PC-9 (cell line): ENCODE results near the gene SLC7A14. TPM values are rescaled to one million over a fixed set of nuclear protein-coding genes. Genes with fewer than 3 reads are reported as not detected.
A peak's percentile ranks its signal among the peaks of the same experiment; 100 is the strongest.

Experiments used
- BruUV-seq: library from RNA; stranded (reverse); fragments of 400-500 nt; replicated peaks from 2 replicates; lab custom pipeline; 2021; lab: Mats Ljungman, UMichigan
- CTCF ChIA-PET: fragments of 300-600 bp; sonication (Branson Sonifier 250); formaldehyde crosslinking; loops from one replicate; lab custom pipeline; 2022; ENCODE audit warnings: antibody characterized with exemption; lab: Charles Lee
- POLR2A ChIA-PET: fragments of 300-600 bp; sonication (Branson Sonifier 250); formaldehyde crosslinking; loops from one replicate; lab custom pipeline; 2022; ENCODE audit warnings: antibody characterized with exemption; ENCODE audit not compliant: unreplicated experiment; lab: Charles Lee
- DNase-seq, 2 experiments: peaks; one replicate each; pipeline versions ENCODE4 v3.0.0 to v3.0.0-alpha.2; 2015 to 2022; ENCODE audit warnings: mixed read lengths in 1 of 2
- H2AFZ ChIP-seq: fragments of 200-600 bp; sonication (generic); 2 replicates; pipeline ENCODE4 v1.8.1; 2017; ENCODE audit warnings: antibody characterized with exemption
- H3F3A ChIP-seq: fragments of 200-600 bp; sonication (generic); 2 replicates; pipeline ENCODE4 v1.8.1; 2017; ENCODE audit warnings: antibody characterized with exemption, mild to moderate bottlenecking, low read depth; ENCODE audit not compliant: insufficient read depth
- H3K27ac ChIP-seq: fragments of 200-600 bp; sonication (generic); 2 replicates; pipeline ENCODE4 v1.6.1; 2016; ENCODE audit warnings: mixed run types
- H3K27me3 ChIP-seq: fragments of 200-600 bp; sonication (generic); 2 replicates; pipeline ENCODE4 v1.6.1; 2016; ENCODE audit warnings: low read depth, mixed run types; ENCODE audit not compliant: insufficient read depth
- H3K36me3 ChIP-seq: fragments of 200-600 bp; sonication (generic); 2 replicates; pipeline ENCODE4 v1.6.1; 2016; ENCODE audit warnings: low read depth, mixed run types
- H3K4me1 ChIP-seq: fragments of 200-600 bp; sonication (generic); replicated peaks from 2 replicates; pipeline ENCODE4 v1.6.1; 2016; ENCODE audit warnings: mixed run types; ENCODE audit not compliant: insufficient read depth
- H3K4me2 ChIP-seq: fragments of 200-600 bp; sonication (generic); 2 replicates; pipeline ENCODE4 v1.6.1; 2017; ENCODE audit warnings: mixed run types
- H3K4me3 ChIP-seq: fragments of 200-600 bp; sonication (generic); 2 replicates; pipeline ENCODE4 v1.6.1; 2016; ENCODE audit warnings: mixed run types
- H3K79me2 ChIP-seq: fragments of 200-600 bp; sonication (generic); 2 replicates; pipeline ENCODE4 v1.6.1; 2017; ENCODE audit warnings: low read depth, mixed run types
- H3K9me2 ChIP-seq: fragments of 200-600 bp; sonication (generic); 2 replicates; pipeline ENCODE4 v1.8.1; 2017; ENCODE audit warnings: mild to moderate bottlenecking; ENCODE audit not compliant: insufficient read depth
- H3K9me3 ChIP-seq: fragments of 200-600 bp; sonication (generic); 2 replicates; pipeline ENCODE4 v1.8.1; 2016; ENCODE audit warnings: low read depth; ENCODE audit not compliant: insufficient read depth
- H4K20me1 ChIP-seq: fragments of 200-600 bp; sonication (generic); 2 replicates; pipeline ENCODE4 v1.8.1; 2017; ENCODE audit not compliant: insufficient read depth
- EZH2 ChIP-seq: fragments of 200-600 bp; sonication (generic); IDR thresholded peaks from 2 replicates; pipeline ENCODE4 v1.8.0; 2017; ENCODE audit warnings: antibody characterized with exemption, low read depth
- intact Hi-C: fragments of 100-400 bp; cut with micrococcal nuclease; formaldehyde crosslinking; loops from one replicate; pipeline ENCODE4 v1.10.0; 2022; ENCODE audit not compliant: unreplicated experiment
- total RNA-seq: library from RNA; stranded (reverse); gene quantifications from 2 replicates; pipeline ENCODE4 v1.2.3, GENCODE V29; 2021
- TF ChIP-seq, protein P1 (sequence below): fragments of 200-600 bp; sonication (generic); conservative IDR thresholded peaks from 2 replicates; pipeline ENCODE4 v1.6.1; 2017; ENCODE audit warnings: mixed run types, antibody characterized with exemption, mild to moderate bottlenecking, moderate library complexity

The SLC7A14 gene
- total RNA-seq, 1 experiment from 2014 or later, result not detected

DNA sequence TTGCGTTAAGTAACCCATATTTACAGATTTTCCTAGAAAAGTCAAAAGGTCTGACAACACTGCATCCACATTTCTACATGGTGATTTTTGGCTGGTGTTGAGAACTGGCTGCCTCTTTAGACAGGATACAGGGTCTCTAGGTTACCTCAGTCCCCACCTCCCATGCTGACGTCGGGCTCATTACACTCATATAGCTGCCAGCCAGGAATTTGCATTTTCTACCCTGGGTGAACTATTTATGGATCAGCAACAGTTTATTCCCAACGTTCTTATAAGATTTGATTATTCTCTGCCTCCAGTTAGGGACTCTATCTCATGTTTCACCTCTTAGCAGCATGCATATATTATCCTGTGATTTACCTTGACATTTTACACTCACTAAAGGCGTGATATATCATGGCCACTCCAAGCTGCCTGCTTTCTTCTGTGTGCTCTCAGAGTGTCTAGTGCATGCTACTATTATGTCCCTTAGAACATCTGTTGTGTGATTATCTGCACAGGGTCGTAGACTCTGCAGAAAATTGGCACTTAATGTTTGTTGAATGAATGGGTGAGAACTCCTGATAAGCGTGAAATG lies 118.2 kb downstream of the SLC7A14 start:
- POLR2A ChIA-PET, result interaction anchor here (0.7 kb wide), 1 partner anchor 494 kb away, joined by 5 read pairs; no protein-coding TSS in a partner anchor
- no peak overlapping the region for H3K27ac ChIP-seq
- intact Hi-C loops, result no loop called here
- CTCF ChIA-PET, result no interaction called here
- H3K9me2 ChIP-seq, result no peaks in the 10 kb centered on the region
- no TSS peak for BruUV-seq
- H3K4me1 ChIP-seq, result peaks cover 29% of the 10 kb centered on the region
- H3K4me3 ChIP-seq, result no peak overlapping the region
- no peaks in the 10 kb centered on the region for H3K36me3 ChIP-seq
- no peaks in the 10 kb centered on the region for H3K79me2 ChIP-seq
- H2AFZ ChIP-seq, result no peak overlapping the region
- H3K4me2 ChIP-seq, result no peak overlapping the region
- H3K27me3 ChIP-seq, result no peaks in the 10 kb centered on the region
- DNase-seq, result peak in 1 of 2 experiments; percentile 21
- H3F3A ChIP-seq, result peaks cover 13% of the 10 kb centered on the region
- H4K20me1 ChIP-seq, result no peaks in the 10 kb centered on the region
- H3K9me3 ChIP-seq, result no peaks in the 10 kb centered on the region
- TF ChIP-seq, protein P1, sequence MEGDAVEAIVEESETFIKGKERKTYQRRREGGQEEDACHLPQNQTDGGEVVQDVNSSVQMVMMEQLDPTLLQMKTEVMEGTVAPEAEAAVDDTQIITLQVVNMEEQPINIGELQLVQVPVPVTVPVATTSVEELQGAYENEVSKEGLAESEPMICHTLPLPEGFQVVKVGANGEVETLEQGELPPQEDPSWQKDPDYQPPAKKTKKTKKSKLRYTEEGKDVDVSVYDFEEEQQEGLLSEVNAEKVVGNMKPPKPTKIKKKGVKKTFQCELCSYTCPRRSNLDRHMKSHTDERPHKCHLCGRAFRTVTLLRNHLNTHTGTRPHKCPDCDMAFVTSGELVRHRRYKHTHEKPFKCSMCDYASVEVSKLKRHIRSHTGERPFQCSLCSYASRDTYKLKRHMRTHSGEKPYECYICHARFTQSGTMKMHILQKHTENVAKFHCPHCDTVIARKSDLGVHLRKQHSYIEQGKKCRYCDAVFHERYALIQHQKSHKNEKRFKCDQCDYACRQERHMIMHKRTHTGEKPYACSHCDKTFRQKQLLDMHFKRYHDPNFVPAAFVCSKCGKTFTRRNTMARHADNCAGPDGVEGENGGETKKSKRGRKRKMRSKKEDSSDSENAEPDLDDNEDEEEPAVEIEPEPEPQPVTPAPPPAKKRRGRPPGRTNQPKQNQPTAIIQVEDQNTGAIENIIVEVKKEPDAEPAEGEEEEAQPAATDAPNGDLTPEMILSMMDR, result no peak
- TF ChIP-seq EZH2, result no peak

DNA sequence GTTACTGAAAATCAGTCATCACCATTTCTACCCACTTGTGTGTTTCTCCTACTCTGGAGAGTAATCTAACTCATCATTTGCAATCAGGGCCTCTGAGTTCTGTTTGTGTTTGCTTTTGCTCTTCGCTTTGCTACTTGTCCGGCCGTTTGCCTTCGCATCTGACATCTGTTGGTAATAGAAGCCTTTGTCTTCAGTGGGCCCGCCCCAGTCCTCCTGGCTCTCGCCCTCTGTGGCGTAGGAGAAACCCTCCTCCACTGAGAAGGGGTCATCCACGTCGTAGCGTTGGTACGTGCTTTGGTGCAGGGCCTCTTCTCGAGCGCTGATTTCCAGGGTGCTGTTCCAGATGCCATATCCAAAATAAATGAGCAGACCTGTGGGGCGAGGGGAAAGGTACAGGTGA lies 118.9 kb downstream of the SLC7A14 start:
- intact Hi-C loops, result no loop called here
- Histone ChIP-seq H3K36me3 (no peaks in the 10 kb centered on the region), H3K4me2 (no peak overlapping the region), H3K4me1 (peaks cover 29% of the 10 kb centered on the region), H3K9me3 (no peaks in the 10 kb centered on the region), H3K27me3 (no peaks in the 10 kb centered on the region), H3F3A (peaks cover 13% of the 10 kb centered on the region), H4K20me1 (no peaks in the 10 kb centered on the region), H3K4me3 (no peak overlapping the region), H3K27ac (no peak overlapping the region), H2AFZ (no peak overlapping the region), H3K9me2 (no peaks in the 10 kb centered on the region), H3K79me2 (no peaks in the 10 kb centered on the region)
- BruUV-seq, result no TSS peak
- TF ChIP-seq EZH2, result no peak
- TF ChIP-seq, protein P1, result no peak
- ChIA-PET CTCF (no interaction called here), POLR2A (interaction anchor here (0.7 kb wide), 1 partner anchor 493 kb away, joined by 5 read pairs; no protein-coding TSS in a partner anchor)
- peak in 1 of 2 experiments; percentile 6 for DNase-seq

DNA sequence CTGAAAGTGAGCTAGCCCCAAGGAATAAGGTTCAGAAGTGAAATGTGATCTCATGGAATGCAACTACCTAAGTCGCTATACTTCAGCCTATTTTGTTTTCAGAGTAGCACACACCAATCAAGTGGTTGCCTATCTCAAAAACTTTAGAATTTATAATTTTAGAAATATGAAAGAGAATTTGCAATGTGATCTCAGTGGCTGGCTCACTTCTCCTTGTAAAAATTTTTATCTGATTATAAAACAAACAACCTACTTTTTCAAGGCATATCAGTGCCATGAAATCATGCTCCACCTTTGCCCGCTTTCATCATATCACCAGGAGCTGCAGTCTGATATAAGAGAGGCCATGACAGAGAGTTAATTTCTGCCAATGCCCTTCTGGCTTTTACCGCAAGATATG lies 119.9 kb downstream of the SLC7A14 start:
- peak overlapping the region; percentile 49 for H3K4me2 ChIP-seq
- no peak for TF ChIP-seq EZH2
- TF ChIP-seq, protein P1, result no peak
- DNase-seq, result peak; percentile 14 to 84
- no peak overlapping the region for H2AFZ ChIP-seq
- no peaks in the 10 kb centered on the region for H4K20me1 ChIP-seq
- ChIA-PET CTCF (interaction anchor here (0.8 to 1.0 kb wide), 2 partner anchors 26 to 52 kb away, joined by 3 read pairs; no protein-coding TSS in a partner anchor), POLR2A (no interaction called here)
- no peaks in the 10 kb centered on the region for H3K79me2 ChIP-seq
- no peaks in the 10 kb centered on the region for H3K9me2 ChIP-seq
- intact Hi-C loops, result no loop called here
- peaks cover 13% of the 10 kb centered on the region for H3F3A ChIP-seq
- H3K4me3 ChIP-seq, result no peak overlapping the region
- H3K36me3 ChIP-seq, result no peaks in the 10 kb centered on the region
- peak overlapping the region; percentile 40 for H3K27ac ChIP-seq
- no peaks in the 10 kb centered on the region for H3K27me3 ChIP-seq
- BruUV-seq, result no TSS peak
- no peaks in the 10 kb centered on the region for H3K9me3 ChIP-seq
- peaks cover 29% of the 10 kb centered on the region for H3K4me1 ChIP-seq
